ENCODE data around the gene SCAF8.
A peak's percentile ranks its signal among the peaks of the same experiment; 100 is the strongest.

SCAF8 gene

GRCh38 chr6:154841109-154841508 lies 107.9 kb downstream of the SCAF8 start:
- DNase-seq (ENCODE audit: low spot score): no peak

GRCh38 chr6:154842833-154843232 lies 109.6 kb downstream of the SCAF8 start:
- no peak for DNase-seq (ENCODE audit: low spot score)

- no peak for DNase-seq (ENCODE audit: low spot score)
Observed at GRCh38 chr6:154847318-154847717, 114.1 kb downstream of the SCAF8 start.

GRCh38 chr6:154848580-154848979 lies 115.4 kb downstream of the SCAF8 start:
- DNase-seq (ENCODE audit: low spot score): no peak

GRCh38 chr6:154849475-154849874 lies 116.3 kb downstream of the SCAF8 start:
- DNase-seq (ENCODE audit: low spot score): no peak

GRCh38 chr6:154852687-154853086 lies 119.5 kb downstream of the SCAF8 start:
- no peak for DNase-seq (ENCODE audit: low spot score)

GRCh38 chr6:154857529-154857928 lies 124.3 kb downstream of the SCAF8 start:
- DNase-seq (ENCODE audit: low spot score): no peak

- no peak for DNase-seq (ENCODE audit: low spot score)
Observed at GRCh38 chr6:154861825-154862224, 128.6 kb downstream of the SCAF8 start.

GRCh38 chr6:154862536-154862935 lies 129.3 kb downstream of the SCAF8 start:
- no peak for DNase-seq (ENCODE audit: low spot score)

GRCh38 chr6:154864066-154864430 lies 130.8 kb downstream of the SCAF8 start:
- no peak for DNase-seq (ENCODE audit: low spot score)

- DNase-seq (ENCODE audit: low spot score): no peak
Observed at GRCh38 chr6:154865291-154865690, 132.1 kb downstream of the SCAF8 start.

- peak; percentile 15 for DNase-seq (ENCODE audit: low spot score)
Observed at GRCh38 chr6:154868143-154868594, 135.0 kb downstream of the SCAF8 start.

- no peak for DNase-seq (ENCODE audit: low spot score)
Observed at GRCh38 chr6:154872542-154873114, 139.4 kb downstream of the SCAF8 start.

GRCh38 chr6:154873546-154873945 lies 140.3 kb downstream of the SCAF8 start:
- no peak for DNase-seq (ENCODE audit: low spot score)

- DNase-seq (ENCODE audit: low spot score): no peak
Observed at GRCh38 chr6:154874773-154875592, 141.8 kb downstream of the SCAF8 start.

GRCh38 chr6:154876486-154877280 lies 143.5 kb downstream of the SCAF8 start:
- no peak for DNase-seq (ENCODE audit: low spot score)

- DNase-seq (ENCODE audit: low spot score): no peak
Observed at GRCh38 chr6:154878871-154879491, 145.8 kb downstream of the SCAF8 start.

- no peak for DNase-seq (ENCODE audit: low spot score)
Observed at GRCh38 chr6:154882107-154882506, 148.9 kb downstream of the SCAF8 start.

Data from HuH-7.5 (cell line).